ENCODE measurements around the gene ARHGEF17.

ARHGEF17 gene

DNA sequence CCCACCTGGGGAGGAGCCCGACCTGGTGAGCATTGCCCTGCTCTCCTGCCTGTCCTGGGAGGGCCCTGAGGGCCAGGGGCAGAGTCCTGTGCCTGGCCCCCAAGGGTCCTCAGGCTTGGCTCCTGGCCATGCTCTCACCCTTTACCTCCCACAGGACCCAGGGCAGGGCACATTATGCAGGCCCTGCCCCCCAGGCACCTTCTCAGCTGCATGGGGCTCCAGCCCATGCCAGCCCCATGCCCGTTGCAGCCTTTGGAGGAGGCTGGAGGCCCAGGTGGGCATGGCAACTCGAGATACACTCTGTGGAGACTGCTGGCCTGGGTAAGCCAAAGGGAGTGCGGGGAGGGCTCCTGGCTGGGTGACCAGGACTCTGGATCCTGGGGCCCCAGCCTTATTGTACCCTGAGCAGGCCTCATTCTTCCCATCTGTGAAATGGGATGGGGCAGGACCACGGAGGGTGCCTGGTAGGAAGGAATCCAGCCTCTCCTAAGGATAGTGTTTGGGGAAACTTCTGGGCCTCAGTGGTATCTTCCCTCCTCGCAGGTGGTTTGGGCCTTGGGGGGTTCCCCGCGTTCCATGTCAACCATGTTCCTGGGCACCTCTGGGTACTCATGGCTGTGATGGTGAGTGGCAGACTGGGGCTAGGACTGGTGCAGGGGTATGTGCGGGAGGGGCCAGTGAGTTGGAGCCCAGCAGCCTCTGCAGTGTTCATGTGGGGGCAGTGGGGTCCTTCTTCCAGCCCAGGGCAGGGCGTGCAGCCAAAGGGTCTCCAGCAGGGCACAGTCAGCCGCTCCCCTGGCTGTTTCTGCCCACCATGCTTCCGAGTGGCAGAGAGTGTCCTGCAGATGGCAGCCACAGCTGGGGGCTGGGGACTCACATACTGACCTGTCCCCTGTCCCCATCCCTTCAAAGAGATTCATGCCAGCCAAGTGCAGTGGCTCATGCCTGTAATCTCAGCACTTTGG, 82.8 kb downstream of the ARHGEF17 start:
- H3K27ac ChIP-seq (ENCODE audit: low read depth, low read length) = no peak overlapping the region
- no peaks in the 10 kb centered on the region for H3K9me3 ChIP-seq (ENCODE audit: low read length)
- no peak overlapping the region for H3K4me3 ChIP-seq (ENCODE audit: low read depth in 1 of 2, low read length in 2 of 2)
- no peaks in the 10 kb centered on the region for H3K4me1 ChIP-seq (ENCODE audit: insufficient read depth, low read length)
- no peak overlapping the region for H3K9ac ChIP-seq (ENCODE audit: low read length)
- H3K27me3 ChIP-seq (ENCODE audit: control insufficient read depth in 1 of 2, insufficient read depth in 2 of 2, low read length in 2 of 2) = no peaks in the 10 kb centered on the region
- no peaks in the 10 kb centered on the region for H3K36me3 ChIP-seq (ENCODE audit: insufficient read depth, low read length)

DNA sequence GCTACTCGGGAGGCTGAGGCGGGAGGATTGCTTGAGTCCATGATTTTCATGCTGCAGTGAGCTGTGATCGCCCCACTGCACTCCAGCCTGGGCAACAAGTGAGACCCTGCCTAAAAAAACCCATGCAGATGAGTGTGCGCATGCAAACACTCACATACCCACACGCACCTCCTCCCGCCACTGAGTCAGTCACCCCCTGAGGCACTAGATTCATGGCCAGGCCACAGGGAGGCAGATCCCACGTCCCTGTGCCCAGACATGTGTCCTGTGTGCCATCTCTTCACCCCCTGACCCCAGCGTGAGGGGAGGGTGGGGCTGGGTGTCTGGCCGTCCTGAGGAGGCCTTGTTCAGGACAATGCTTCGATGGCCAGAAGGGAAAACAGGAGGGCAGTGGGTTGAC, 83.6 kb downstream of the ARHGEF17 start:
- Histone ChIP-seq H3K27ac (ENCODE audit: low read depth, low read length) (no peak overlapping the region), H3K9ac (ENCODE audit: low read length) (no peak overlapping the region), H3K4me1 (ENCODE audit: insufficient read depth, low read length) (no peaks in the 10 kb centered on the region), H3K27me3 (ENCODE audit: control insufficient read depth in 1 of 2, insufficient read depth in 2 of 2, low read length in 2 of 2) (no peaks in the 10 kb centered on the region), H3K4me3 (ENCODE audit: low read depth in 1 of 2, low read length in 2 of 2) (no peak overlapping the region), H3K36me3 (ENCODE audit: insufficient read depth, low read length) (no peaks in the 10 kb centered on the region), H3K9me3 (ENCODE audit: low read length) (no peaks in the 10 kb centered on the region)

DNA sequence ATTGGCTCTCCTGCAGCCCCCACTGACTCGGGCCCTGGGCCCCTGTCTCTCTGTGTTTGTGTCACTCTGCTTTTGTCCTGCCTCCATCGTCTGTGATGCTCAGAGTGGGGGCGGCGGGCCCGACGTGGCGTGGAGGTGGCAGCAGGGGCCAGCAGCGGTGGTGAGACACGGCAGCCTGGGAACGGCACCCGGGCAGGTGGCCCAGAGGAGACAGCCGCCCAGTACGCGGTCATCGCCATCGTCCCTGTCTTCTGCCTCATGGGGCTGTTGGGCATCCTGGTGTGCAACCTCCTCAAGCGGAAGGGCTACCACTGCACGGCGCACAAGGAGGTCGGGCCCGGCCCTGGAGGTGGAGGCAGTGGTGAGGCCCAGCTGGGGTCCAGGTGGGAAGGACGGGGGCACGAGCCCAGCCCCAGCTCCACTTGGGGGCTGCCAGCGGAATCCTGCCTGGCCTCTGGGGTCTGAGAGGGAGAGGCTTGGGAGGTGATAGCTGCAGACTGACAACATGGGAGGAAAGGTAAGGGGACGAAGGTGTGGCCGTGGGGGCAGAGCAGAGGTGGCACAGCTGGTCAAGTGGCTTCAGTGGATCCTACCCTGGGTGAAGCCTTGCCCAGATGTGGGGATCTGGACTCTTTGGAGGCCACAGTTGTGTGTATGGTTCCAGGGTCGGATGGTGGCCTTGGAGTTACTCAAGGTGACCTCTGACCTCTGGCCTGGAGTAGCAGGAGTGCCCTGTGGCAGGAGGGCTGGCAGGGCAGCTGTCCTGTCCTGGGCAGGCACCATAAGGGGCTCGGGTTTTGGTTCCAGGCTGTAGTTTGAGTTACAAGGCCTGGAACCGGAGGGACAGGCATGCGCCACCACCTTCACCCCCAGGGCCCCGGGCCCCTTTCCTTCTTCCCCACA, 84.3 kb downstream of the ARHGEF17 start:
- no peaks in the 10 kb centered on the region for H3K36me3 ChIP-seq (ENCODE audit: insufficient read depth, low read length)
- H3K27me3 ChIP-seq (ENCODE audit: control insufficient read depth in 1 of 2, insufficient read depth in 2 of 2, low read length in 2 of 2) = no peaks in the 10 kb centered on the region
- H3K9ac ChIP-seq (ENCODE audit: low read length) = no peak overlapping the region
- no peak overlapping the region for H3K4me3 ChIP-seq (ENCODE audit: low read depth in 1 of 2, low read length in 2 of 2)
- no peaks in the 10 kb centered on the region for H3K4me1 ChIP-seq (ENCODE audit: insufficient read depth, low read length)
- H3K9me3 ChIP-seq (ENCODE audit: low read length) = no peaks in the 10 kb centered on the region
- no peak overlapping the region for H3K27ac ChIP-seq (ENCODE audit: low read depth, low read length)

DNA sequence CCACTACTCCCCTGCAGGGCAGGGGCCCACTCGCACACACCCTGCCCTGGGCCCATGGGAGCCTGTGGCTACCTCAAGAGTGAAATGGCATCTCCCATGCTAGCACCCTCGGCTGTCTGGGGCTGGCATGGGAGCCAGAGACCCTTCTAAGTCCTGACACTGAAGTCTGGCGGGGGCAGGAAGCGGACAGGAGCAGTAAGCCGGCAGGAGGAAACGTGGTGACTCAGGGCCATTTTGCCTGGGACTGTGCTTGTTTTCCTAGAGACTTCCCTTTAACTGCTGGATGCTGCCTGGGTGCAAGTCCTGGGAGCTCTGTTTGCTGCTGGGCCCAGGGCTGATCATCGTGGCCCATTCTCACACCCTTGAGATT, 84.9 kb downstream of the ARHGEF17 start:
- H3K27ac ChIP-seq (ENCODE audit: low read depth, low read length) = no peak overlapping the region
- H3K9ac ChIP-seq (ENCODE audit: low read length) = no peak overlapping the region
- H3K9me3 ChIP-seq (ENCODE audit: low read length) = no peaks in the 10 kb centered on the region
- no peaks in the 10 kb centered on the region for H3K27me3 ChIP-seq (ENCODE audit: control insufficient read depth in 1 of 2, insufficient read depth in 2 of 2, low read length in 2 of 2)
- no peak overlapping the region for H3K4me3 ChIP-seq (ENCODE audit: low read depth in 1 of 2, low read length in 2 of 2)
- no peaks in the 10 kb centered on the region for H3K4me1 ChIP-seq (ENCODE audit: insufficient read depth, low read length)
- H3K36me3 ChIP-seq (ENCODE audit: insufficient read depth, low read length) = no peaks in the 10 kb centered on the region

DNA sequence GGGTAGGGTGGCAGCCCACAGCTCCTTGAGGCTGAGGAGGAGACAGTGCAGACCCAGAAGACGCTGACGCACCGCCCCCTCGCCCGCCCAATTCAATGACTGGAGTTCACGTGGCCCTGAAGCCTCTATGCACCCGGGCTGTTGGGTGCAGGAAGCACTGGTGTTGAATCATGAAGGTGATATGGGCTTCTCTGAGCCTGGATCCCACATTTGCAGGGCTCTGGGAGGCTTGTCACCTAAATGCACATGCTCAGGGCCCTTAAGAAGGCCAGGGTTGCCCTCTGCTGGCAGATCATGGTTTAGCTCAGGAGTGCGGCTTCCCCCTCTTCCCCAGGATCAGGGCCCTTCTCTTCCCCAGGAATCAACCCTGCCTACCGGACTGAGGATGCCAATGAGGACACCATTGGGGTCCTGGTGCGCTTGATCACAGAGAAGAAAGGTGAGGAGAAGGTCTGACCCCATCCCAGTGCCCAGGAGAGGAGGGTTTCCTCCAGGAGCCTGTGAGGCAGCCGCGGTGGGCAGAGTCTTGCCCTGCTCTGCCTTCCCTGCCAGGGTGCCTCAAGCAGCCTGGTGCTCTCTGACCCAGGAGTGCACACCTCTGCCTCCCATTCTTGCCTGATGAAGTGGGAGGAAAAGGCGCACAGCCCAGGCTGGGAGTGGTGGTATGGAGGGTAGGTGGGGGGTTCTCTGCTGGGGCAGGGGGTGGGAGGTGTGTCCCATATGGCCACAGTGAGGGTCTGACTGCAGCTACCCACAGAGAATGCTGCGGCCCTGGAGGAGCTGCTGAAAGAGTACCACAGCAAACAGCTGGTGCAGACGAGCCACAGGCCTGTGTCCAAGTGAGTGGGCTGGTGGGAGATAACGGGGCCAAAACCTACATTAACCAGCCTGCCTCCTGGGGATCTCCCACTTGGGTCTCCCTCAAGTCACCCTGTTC, 85.7 kb downstream of the ARHGEF17 start:
- Histone ChIP-seq H3K9me3 (ENCODE audit: low read length) (no peaks in the 10 kb centered on the region), H3K27ac (ENCODE audit: low read depth, low read length) (no peak overlapping the region), H3K4me1 (ENCODE audit: insufficient read depth, low read length) (no peaks in the 10 kb centered on the region), H3K27me3 (ENCODE audit: control insufficient read depth in 1 of 2, insufficient read depth in 2 of 2, low read length in 2 of 2) (no peaks in the 10 kb centered on the region), H3K36me3 (ENCODE audit: insufficient read depth, low read length) (no peaks in the 10 kb centered on the region), H3K4me3 (ENCODE audit: low read depth in 1 of 2, low read length in 2 of 2) (no peak overlapping the region), H3K9ac (ENCODE audit: low read length) (no peak overlapping the region)

DNA sequence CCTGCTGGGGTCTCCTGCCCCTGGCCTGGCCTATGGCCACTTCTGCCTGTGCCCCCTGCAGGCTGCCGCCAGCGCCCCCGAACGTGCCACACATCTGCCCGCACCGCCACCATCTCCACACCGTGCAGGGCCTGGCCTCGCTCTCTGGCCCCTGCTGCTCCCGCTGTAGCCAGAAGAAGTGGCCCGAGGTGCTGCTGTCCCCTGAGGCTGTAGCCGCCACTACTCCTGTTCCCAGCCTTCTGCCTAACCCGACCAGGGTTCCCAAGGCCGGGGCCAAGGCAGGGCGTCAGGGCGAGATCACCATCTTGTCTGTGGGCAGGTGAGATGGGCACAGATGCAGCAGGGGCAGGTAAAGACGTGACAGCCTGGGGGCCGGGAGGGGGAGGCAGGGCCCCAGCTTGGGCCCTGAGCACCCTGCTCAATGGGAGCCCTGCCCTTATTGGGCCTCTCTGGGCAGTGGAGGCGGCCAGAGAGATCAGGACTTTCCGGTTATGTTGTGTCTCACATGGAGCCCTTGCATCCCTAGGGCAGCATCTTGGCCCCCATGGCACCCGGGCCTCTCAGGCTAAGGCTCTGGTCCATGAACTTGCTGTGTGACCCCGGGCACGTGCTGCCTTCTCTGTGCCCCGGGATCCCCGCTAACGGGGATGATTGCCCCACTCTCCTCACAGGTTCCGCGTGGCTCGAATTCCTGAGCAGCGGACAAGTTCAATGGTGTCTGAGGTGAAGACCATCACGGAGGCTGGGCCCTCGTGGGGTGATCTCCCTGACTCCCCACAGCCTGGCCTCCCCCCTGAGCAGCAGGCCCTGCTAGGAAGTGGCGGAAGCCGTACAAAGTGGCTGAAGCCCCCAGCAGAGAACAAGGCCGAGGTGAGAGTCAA, 86.6 kb downstream of the ARHGEF17 start:
- H3K9me3 ChIP-seq (ENCODE audit: low read length) = no peaks in the 10 kb centered on the region
- no peaks in the 10 kb centered on the region for H3K36me3 ChIP-seq (ENCODE audit: insufficient read depth, low read length)
- H3K27me3 ChIP-seq (ENCODE audit: control insufficient read depth in 1 of 2, insufficient read depth in 2 of 2, low read length in 2 of 2) = no peaks in the 10 kb centered on the region
- no peak overlapping the region for H3K27ac ChIP-seq (ENCODE audit: low read depth, low read length)
- H3K9ac ChIP-seq (ENCODE audit: low read length) = no peak overlapping the region
- no peak overlapping the region for H3K4me3 ChIP-seq (ENCODE audit: low read depth in 1 of 2, low read length in 2 of 2)
- H3K4me1 ChIP-seq (ENCODE audit: insufficient read depth, low read length) = no peaks in the 10 kb centered on the region

DNA sequence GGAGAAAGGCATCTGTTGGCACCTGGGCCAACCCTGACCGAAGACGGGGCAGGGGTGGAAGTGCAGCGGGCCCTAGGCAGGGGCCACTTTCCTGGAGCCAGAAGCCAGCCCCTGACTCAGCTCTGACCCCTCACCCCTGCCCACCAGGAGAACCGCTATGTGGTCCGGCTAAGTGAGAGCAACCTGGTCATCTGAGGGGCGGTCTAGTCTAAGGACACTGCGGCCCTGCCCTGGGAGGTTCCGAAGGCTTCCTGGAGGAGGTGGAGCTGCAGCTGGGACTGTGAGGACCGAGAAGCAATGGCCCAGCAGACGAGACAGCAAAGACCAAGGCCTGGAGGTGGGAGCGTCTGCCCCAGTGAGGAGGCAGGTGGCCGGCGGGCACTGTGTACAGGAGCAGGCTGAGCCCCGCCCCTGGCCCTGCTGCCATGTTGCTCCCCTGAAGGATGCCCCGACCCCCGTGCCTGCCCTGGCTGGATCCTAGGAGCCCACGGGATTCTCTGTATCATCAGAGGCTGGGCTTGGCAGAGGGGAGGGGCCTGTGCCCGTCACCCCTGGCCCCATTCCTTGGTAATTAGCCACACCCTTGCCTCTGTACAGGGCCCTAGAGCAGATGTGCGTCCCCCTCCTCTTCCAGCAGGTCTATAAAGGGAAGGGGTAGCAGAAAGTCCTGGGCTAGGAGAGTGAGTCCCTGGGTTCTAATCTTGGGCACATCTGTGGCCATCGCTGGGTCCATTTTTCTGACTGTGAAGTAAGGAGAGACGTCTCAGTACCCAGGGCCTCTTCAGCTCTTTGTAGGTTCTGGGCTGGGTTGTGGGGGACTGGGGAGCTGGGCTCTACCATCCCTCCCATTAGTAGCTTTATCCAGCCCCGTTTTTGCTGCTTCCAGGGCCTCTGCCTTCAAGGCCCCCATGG, 87.5 kb downstream of the ARHGEF17 start:
- Histone ChIP-seq H3K4me1 (ENCODE audit: insufficient read depth, low read length) (no peaks in the 10 kb centered on the region), H3K9me3 (ENCODE audit: low read length) (no peaks in the 10 kb centered on the region), H3K36me3 (ENCODE audit: insufficient read depth, low read length) (no peaks in the 10 kb centered on the region), H3K27ac (ENCODE audit: low read depth, low read length) (no peak overlapping the region), H3K27me3 (ENCODE audit: control insufficient read depth in 1 of 2, insufficient read depth in 2 of 2, low read length in 2 of 2) (no peaks in the 10 kb centered on the region), H3K9ac (ENCODE audit: low read length) (no peak overlapping the region), H3K4me3 (ENCODE audit: low read depth in 1 of 2, low read length in 2 of 2) (no peak overlapping the region)

DNA sequence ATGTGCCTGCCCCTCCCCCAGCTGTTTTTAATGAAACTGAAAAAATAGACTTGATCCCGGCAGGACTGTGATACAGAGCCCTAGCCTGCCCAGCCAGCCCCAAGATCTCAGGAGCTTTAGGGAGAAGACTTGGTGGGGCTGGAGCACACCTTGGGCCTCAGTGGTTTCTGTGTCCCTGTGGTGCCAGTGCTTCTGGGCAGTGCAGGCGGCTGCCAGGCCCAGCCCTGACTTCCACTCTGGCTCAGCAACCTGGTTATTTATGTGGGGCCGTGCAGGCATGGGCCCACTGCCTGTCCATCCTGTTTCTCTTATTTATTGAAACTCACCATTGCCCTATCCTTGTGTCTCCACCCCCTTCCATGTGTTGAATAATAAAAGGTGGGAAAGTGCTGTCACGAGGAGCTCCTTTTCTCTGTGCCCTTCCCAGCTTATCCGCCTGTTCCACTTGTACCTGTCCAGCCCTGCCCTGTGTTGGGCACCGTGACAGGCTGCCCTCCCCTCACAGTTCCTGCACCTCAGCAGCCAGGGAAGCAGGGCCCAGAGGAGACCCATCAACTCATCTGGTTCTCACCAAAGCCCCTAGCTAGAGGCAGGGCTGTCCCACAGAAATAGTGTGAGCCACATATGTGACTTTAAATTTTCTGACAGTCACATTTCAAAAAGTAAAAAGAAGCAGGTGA, 88.3 kb downstream of the ARHGEF17 start:
- Histone ChIP-seq H3K9me3 (ENCODE audit: low read length) (no peaks in the 10 kb centered on the region), H3K9ac (ENCODE audit: low read length) (no peak overlapping the region), H3K4me3 (ENCODE audit: low read depth in 1 of 2, low read length in 2 of 2) (no peak overlapping the region), H3K36me3 (ENCODE audit: insufficient read depth, low read length) (no peaks in the 10 kb centered on the region), H3K4me1 (ENCODE audit: insufficient read depth, low read length) (no peaks in the 10 kb centered on the region), H3K27ac (ENCODE audit: low read depth, low read length) (no peak overlapping the region), H3K27me3 (ENCODE audit: control insufficient read depth in 1 of 2, insufficient read depth in 2 of 2, low read length in 2 of 2) (no peaks in the 10 kb centered on the region)

DNA sequence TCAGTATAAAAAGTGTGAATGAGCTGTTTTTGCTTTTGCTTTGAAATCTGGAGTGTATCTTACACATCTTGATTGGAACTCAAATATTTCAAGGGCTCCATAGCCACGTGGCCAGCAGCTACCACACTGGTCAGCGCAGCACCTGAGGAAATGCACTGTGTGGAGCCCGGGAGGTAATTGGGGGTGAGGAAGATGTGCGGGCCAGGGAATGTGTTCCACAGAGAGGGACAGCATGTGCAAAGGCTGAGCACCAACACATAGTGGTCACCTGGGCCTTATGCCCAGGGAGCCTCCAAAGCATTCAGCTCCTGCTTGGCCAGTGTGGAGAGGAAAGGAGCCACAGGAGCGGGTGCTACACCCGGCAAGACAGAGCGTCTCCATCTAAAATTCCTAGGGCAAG, 88.9 kb downstream of the ARHGEF17 start:
- Histone ChIP-seq H3K27me3 (ENCODE audit: control insufficient read depth in 1 of 2, insufficient read depth in 2 of 2, low read length in 2 of 2) (no peaks in the 10 kb centered on the region), H3K27ac (ENCODE audit: low read depth, low read length) (no peak overlapping the region), H3K4me3 (ENCODE audit: low read depth in 1 of 2, low read length in 2 of 2) (no peak overlapping the region), H3K9me3 (ENCODE audit: low read length) (no peaks in the 10 kb centered on the region), H3K4me1 (ENCODE audit: insufficient read depth, low read length) (no peaks in the 10 kb centered on the region), H3K9ac (ENCODE audit: low read length) (no peak overlapping the region), H3K36me3 (ENCODE audit: insufficient read depth, low read length) (no peaks in the 10 kb centered on the region)

Data from muscle layer of colon (tissue), 2 donors.